Measurements from ENCODE around the gene DTX4. TPM values are rescaled to one million over a fixed set of nuclear protein-coding genes. Genes with fewer than 3 reads are reported as not detected.
A peak's percentile ranks its signal among the peaks of the same experiment; 100 is the strongest.

The DTX4 gene
- total RNA-seq, 1 donor from 2014 or later: 126 TPM

DNA sequence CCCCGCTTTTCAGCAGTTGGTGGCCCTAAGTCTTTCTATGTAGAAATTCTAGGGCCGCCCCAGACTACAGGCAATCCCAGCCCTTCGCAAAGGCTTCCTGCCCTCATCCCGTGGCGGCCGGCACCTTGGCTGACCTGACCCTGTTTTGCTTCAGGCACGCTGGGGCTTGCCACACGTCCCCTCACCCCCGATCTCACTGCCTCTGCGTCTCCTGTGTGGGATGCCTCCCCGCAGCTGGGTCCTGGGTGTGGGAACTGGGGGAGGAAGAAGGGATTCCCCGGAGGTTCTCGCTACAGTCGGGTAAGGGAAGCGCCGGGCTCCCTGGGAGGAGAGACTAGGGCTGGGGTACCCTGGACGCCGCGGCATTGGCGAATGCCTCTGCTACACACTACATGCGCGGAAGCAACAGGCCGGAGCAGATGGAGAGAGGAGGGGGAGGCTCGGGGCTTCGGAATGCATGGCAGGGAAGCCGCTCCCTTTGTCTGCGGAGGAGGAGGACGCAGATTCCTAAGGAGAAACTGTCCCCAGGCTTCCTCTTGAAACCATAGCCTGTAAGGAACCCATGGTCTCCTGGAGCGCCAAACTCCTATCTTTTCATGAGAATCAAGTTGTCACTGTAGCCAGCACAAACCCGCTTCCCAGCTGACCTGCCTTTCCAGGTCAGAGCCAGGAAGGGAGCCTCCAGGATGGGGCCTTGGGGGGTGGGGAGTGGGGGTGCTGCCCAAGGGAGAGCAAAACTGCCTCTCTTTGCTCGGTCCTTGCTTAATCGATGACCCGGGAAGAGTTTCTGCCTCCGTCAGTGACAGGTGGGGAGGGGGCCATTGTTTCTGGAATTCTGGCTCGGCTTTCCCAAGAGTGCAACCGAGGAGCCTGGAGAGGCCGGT lies 1.4 kb downstream of the DTX4 start:
- peak; percentile 66 for DNase-seq (ENCODE audit: low spot score)

- peak; percentile 89 for DNase-seq (ENCODE audit: low spot score)
Measured at GRCh38 chr11:59173964-59174663, 2.2 kb downstream of the DTX4 start.

DNA sequence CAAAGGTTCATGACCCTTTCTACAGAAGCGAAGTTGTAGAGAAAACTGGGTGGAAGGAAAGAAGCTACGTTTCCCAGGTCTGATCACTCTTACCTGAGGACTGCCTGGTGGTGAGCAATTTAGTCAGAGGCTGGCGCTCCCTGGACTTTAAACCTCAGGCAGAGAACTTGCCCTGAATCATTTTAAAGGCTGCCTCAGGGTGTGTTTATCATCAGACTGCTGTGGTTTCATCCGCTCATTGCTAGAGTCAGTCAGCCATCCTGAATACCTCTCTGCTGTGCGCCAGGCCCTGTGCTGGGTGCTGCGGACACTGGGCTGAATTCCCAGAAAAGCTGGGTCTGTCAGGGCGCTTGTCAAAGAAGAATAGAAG lies 2.7 kb downstream of the DTX4 start:
- no peak for DNase-seq (ENCODE audit: low spot score)

GRCh38 chr11:59175091-59175501 lies 3.2 kb downstream of the DTX4 start:
- DNase-seq (ENCODE audit: low spot score): no peak

- no peak for DNase-seq (ENCODE audit: low spot score)
Measured at GRCh38 chr11:59176330-59176729, 4.4 kb downstream of the DTX4 start.

GRCh38 chr11:59178402-59178801 lies 6.5 kb downstream of the DTX4 start:
- no peak for DNase-seq (ENCODE audit: low spot score)

GRCh38 chr11:59179121-59179520 lies 7.2 kb downstream of the DTX4 start:
- no peak for DNase-seq (ENCODE audit: low spot score)

DNA sequence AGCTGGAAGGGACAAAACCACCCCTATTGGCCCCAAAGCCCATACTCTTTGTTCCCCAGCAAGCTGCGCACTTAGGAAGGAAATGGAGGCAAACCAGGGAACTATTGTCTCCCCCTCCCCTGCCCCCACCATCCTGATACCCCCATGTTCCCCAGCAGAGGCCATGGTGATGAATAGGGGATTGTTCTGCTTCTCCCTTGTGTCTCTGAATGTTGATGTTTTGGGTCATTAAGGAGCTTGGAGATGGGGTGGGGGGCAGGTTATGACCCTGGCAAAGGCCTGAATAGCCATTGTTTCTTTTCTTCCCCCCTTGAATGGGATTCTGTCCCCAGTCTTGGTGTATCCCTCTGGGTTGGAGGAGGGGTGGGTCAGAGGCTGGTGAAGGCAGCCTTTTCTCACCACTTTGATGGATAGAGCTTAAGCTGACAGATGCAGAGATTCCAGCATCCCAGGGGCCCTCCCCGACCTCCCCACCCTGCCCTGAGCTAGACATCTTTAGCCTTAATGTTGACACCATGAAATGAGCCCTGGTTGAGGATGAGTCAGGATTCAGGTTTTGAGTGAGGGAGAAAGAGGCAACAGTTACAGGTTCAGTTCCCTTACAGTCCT lies 8.3 kb downstream of the DTX4 start:
- DNase-seq (ENCODE audit: low spot score): no peak

- no peak for DNase-seq (ENCODE audit: low spot score)
Measured at GRCh38 chr11:59180907-59181306, 9.0 kb downstream of the DTX4 start.

GRCh38 chr11:59181746-59182456 lies 10.0 kb downstream of the DTX4 start:
- DNase-seq (ENCODE audit: low spot score): no peak

DNA sequence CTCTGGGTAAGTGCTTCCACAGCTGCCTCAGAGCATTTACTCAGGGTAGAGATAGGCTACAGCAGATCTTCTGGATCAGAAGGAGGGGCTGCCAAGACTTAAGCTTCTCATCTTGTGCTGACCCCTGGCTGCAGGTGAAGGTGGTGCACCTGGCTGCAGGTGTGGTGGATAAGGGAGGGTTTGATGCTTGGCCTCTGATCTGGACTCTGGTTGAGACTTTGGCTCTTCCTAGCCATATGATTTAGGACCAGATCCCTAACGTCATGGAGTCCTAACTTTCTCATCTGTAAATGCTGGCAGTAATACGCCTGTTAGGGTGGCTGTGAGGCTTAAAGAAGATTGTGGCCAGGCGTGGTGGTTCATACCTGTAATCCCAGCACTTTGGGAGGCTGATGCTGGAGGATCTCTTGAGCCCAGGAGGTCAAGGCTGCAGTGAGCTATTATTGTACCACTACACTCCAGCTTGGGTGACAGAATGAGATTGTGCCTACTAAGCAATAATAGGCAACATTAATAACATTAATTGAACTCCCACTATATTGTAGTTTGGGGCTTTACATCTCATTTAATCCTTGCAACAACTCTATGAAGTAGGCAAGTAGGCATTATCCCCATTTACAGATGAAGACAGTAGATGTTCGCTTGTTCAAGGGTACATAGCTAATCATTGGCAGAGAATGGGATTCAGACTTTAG lies 10.7 kb downstream of the DTX4 start:
- no peak for DNase-seq (ENCODE audit: low spot score)

DNA sequence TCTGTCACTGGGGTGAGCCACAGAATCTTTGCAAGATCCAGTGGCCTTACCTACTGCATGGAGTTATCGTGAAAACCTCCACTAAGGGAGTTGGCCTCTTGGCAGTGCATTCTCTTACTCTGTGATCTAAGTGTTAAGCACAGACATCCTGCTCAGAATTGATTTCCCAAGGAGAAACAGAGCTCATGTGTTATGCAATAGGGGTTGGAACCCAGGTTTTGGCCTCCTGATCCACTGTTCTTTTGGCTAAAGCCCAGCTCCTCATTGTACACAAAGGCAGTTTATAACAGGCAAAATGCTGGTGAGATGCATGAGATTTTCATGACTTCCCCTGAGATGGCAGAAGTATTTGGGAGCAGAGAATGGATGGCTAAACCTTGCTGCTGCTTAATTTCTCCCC lies 11.8 kb downstream of the DTX4 start:
- DNase-seq (ENCODE audit: low spot score): no peak

- no peak for DNase-seq (ENCODE audit: low spot score)
Measured at GRCh38 chr11:59184691-59185339, 12.9 kb downstream of the DTX4 start.

DNA sequence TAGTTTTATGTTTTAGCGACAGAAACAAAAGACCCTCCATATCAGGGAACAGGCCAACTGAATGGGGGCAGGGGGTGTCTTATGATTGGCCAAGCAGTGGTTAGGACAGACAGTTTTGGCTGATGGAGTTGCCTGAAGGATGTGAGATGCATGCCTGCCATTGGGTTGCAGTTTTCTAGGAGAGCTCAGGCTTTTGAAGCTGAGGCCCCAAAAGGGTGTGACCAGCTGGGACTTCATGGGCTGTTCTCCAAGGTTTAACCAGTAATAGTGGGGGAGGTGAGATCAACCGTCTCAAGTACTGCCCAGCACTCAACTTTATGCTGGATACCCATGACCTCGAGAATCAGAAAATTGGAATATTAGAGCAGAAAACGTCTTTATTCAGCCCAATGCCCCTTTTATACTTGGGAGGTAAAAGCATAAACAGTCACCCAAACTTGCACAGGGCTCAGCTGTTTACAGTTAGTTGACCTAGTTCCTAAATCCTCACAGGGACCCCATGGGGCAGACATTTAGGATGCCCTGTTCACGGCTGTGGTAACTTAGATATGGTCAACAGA lies 13.5 kb downstream of the DTX4 start:
- DNase-seq (ENCODE audit: low spot score): no peak

GRCh38 chr11:59186130-59186594 lies 14.2 kb downstream of the DTX4 start:
- peak; percentile 86 for DNase-seq (ENCODE audit: low spot score)

GRCh38 chr11:59187035-59187434 lies 15.1 kb downstream of the DTX4 start:
- no peak for DNase-seq (ENCODE audit: low spot score)

DNA sequence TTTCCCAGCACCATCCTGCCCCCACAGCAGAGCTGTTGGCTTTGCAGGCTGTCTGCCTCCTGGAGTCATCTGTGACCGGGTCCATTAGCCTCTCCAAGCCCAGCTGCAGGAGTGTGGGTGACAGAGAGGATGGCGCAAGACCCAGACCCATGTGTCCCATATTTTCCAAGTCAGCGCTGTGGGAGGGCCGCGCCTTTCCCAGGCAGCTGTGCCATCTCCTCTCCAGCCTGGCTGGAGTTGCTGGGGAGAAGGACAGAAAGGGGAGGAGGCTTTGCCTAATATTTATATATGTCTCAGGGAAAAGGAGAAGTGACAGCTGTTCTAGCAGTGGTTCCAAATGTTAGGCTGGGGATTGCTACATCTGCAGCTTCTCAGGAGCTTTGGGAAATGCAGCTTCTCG lies 15.7 kb downstream of the DTX4 start:
- peak; percentile 74 for DNase-seq (ENCODE audit: low spot score)

GRCh38 chr11:59188954-59189353 lies 17.0 kb downstream of the DTX4 start:
- no peak for DNase-seq (ENCODE audit: low spot score)

DNA sequence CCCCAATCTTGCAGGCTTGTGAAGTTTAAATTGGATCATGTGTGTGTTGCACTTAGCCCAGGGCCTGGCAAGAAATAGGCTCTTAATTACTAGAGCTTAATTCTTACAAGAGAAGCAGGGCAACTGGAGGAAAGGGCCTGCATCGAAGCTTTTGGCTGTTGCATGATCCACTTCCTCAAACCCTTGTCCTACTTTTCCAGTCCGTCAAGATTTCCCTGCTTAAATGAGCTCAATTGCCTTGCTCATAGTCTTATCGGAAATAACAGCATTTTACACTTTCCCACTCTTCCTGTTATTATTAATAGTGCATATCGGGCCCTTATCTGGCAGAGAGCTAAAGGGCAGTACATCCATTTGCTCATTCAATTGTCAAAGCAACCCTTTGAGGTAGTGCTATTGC lies 18.1 kb downstream of the DTX4 start:
- DNase-seq (ENCODE audit: low spot score): no peak

DNA sequence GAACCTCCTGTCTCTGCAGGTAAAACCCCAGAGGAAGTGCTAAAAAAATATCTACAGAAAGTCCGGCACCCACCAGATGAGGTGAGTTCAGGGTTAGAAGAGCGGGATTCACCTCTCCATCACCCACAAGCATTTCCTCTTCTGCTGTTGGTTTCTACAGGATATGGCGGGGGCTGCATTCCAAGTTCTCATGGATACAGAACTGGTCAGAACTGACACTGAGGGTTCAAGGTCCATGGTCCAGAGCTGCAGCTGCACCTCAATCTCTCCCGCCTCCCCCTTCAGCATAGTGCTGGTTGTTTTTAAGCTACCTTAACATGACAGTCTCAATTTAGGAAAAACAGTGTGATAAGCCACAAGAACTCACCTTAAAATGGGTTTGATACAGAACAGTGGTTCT lies 19.2 kb downstream of the DTX4 start:
- no peak for DNase-seq (ENCODE audit: low spot score)

GRCh38 chr11:59191890-59192289 lies 20.0 kb downstream of the DTX4 start:
- no peak for DNase-seq (ENCODE audit: low spot score)
